Endothelial cell of coronary artery (primary cell): ENCODE results near the gene TCEANC2. TPM values are rescaled to one million over a fixed set of nuclear protein-coding genes. Genes with fewer than 3 reads are reported as not detected.

Experiments
- total RNA-seq: library from RNA; depleted of rRNA; stranded (reverse); fragments of >200 nt; gene quantifications from 2 replicates; pipeline ENCODE4 v1.2.3, GENCODE V29; 2014

TCEANC2 gene
- total RNA-seq = 2.2 and 2.7 TPM in 2 replicates

DNA sequence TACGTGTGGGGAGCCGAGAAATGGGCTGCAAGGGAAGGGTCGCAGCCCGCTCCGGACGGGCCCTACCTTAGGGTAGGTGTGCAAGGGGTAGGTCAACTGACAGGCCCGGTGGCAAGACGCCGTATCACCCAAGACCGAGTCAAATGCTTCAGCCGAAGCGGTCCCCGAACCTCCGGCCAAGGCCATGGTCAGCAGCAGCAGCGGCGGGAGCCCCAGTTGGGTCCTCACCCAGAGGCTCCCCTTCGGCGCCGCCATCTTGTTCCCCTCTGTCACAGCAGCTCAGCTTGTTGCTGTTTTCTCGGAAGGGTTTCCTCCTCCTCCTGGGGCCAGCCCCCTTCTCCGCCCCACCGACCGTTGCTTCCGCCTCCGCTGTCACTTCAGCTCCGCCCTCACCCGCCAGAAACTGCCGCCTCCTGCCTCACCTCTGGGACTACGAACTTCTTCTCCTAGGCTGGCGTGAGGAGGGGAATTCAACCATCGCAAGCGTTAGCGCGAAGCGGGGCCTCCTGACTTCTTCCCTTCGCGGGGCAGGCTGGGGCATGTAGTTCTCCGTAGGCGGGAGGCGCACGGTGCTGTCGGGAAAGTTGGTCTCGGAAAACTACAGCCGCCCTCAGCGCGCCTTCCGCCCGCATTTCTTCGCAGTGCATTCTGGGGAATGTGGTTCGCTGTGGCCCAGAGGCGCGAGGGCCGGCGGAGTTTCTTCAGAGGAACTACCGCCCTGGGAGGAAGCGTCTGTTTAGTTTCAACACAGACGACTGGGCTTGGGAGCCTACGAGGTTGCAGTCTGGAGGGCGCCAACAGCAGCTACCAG, at the start of gene TCEANC2, which contains the start of gene TMEM59:
TCEANC2 (plus strand) TSS at position 675 of the 811 bp plus-strand sequence. CDS start 815 bp downstream, outside the sequence.
TMEM59 (minus strand) TSS at position 271 of the 811 bp plus-strand sequence; CDS start at position 255, 16 bp downstream.

DNA sequence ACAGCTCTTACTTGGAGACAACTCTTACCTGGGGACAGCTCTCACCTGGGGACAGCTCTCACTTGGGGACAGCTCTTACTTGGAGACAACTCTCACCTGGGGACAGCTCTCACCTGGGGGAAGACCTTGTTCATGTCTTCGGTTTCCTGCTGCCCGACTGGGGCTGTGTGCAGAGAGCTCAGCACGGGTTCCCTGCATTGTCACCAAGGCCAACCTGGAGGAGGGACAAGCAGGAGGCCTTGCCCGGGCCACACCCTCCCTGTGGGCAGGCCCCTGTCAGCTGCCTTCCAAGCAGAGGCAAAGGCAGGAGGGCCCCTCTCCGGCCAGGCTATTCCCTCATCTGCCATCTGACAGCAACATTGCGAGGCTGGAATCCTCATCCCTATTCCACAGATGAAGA, 35.4 kb upstream of the TCEANC2 start, which contains the start of gene LDLRAD1:
LDLRAD1 (minus strand) TSS at position 208 of the 400 bp plus-strand sequence; CDS start at position 134, 74 bp downstream.

DNA sequence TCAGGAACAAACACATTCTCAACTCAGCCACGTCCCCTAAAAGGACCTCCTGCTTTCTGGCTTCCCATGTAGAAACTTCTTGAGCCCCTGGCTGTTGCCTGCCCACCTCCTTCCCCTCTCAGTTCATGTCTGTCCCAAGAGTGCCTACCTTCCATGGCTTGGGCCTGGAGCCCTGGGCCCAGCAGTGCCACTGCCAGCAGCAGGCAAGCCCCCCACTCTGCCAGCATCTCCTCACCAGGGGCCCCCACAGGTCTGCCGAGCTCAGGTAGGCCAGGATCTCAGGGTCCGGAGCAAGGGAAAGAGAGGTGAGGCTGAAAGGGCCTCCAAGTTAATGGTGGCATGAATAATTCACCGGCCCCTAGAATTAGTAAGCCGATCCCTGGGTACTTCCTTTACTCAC, 99.3 kb downstream of the TCEANC2 start, which contains the start of gene CDCP2:
CDCP2 (minus strand) TSS at position 305 of the 400 bp plus-strand sequence; CDS start at position 227, 78 bp downstream.

Other genes starting within 250 kb of the TCEANC2 start
- gene NDC1, start 215.3 kb upstream of the TCEANC2 start, total RNA-seq = 14.6 and 25.1 TPM in 2 replicates
- 15.1 and 17.4 TPM in 2 replicates for gene YIPF1, start 163.8 kb upstream of the TCEANC2 start, total RNA-seq
- gene DIO1, start 159.4 kb upstream of the TCEANC2 start, total RNA-seq = not detected in 2 replicates
- gene IFT25, start 107.9 kb upstream of the TCEANC2 start, total RNA-seq = 15.3 and 16.4 TPM in 2 replicates
- gene LRRC42, start 107.3 kb upstream of the TCEANC2 start, total RNA-seq = 19.8 and 21.9 TPM in 2 replicates
- not detected in 2 replicates for gene LDLRAD1, start 35.4 kb upstream of the TCEANC2 start, total RNA-seq
- 189 and 340 TPM in 2 replicates for gene TMEM59, start 404 bp upstream of the TCEANC2 start, total RNA-seq
- not detected in 2 replicates for gene CDCP2, start 99.4 kb downstream of the TCEANC2 start, total RNA-seq
- gene CYB5RL, start 146.4 kb downstream of the TCEANC2 start, total RNA-seq = 3.4 and 4.1 TPM in 2 replicates
- gene MRPL37, start 146.6 kb downstream of the TCEANC2 start, total RNA-seq = 44.0 and 51.0 TPM in 2 replicates